Brain microvascular endothelial cell (primary cell): ENCODE data around the gene GPR161.

Experiments
- DNase-seq: peaks from one replicate; pipeline ENCODE4 v3.0.0-alpha.2; 2020
- H3K27ac ChIP-seq: fragments of 250-450 bp; sonication (Bioruptor Pico); 2 replicates; pipeline ENCODE4 v1.5.1; 2020; ENCODE audit warnings: mild to moderate bottlenecking, moderate library complexity
- H3K27me3 ChIP-seq: fragments of 250-450 bp; sonication (Bioruptor Pico); replicated peaks from 2 replicates; pipeline ENCODE4 v1.5.1; 2020; ENCODE audit warnings: mild to moderate bottlenecking
- H3K36me3 ChIP-seq: fragments of 250-450 bp; sonication (Bioruptor Pico); replicated peaks from 2 replicates; pipeline ENCODE4 v1.5.1; 2020; ENCODE audit warnings: mild to moderate bottlenecking
- H3K4me3 ChIP-seq: 2 replicates; pipeline ENCODE4 v1.5.1; 2011; ENCODE audit warnings: low read depth, mild to moderate bottlenecking, control low read depth, low read length, moderate library complexity
- CTCF ChIP-seq: IDR thresholded peaks from 2 replicates; pipeline ENCODE4 v1.5.1; 2011; ENCODE audit warnings: low read depth, mild to moderate bottlenecking, moderate library complexity, low read length, control low read depth, inconsistent platforms; ENCODE audit errors: missing control alignments
- in situ Hi-C: cut with HindIII; loops from 2 replicates; pipeline ENCODE4 v1.10.0; 2017; ENCODE audit warnings: low sequenced_read_pairs, low pct_ligation_motif_present

GPR161 gene

GRCh38 chr1:168135921-168136708 lies 615 bp downstream of the GPR161 start:
- no peak for TF ChIP-seq CTCF
- no peak for DNase-seq
- Histone ChIP-seq H3K27ac (no peak overlapping the region), H3K27me3 (no peaks in the 10 kb centered on the region), H3K4me3 (peak overlapping the region; percentile 76), H3K36me3 (no peaks in the 10 kb centered on the region)
- in situ Hi-C loops: no loop called here

DNA sequence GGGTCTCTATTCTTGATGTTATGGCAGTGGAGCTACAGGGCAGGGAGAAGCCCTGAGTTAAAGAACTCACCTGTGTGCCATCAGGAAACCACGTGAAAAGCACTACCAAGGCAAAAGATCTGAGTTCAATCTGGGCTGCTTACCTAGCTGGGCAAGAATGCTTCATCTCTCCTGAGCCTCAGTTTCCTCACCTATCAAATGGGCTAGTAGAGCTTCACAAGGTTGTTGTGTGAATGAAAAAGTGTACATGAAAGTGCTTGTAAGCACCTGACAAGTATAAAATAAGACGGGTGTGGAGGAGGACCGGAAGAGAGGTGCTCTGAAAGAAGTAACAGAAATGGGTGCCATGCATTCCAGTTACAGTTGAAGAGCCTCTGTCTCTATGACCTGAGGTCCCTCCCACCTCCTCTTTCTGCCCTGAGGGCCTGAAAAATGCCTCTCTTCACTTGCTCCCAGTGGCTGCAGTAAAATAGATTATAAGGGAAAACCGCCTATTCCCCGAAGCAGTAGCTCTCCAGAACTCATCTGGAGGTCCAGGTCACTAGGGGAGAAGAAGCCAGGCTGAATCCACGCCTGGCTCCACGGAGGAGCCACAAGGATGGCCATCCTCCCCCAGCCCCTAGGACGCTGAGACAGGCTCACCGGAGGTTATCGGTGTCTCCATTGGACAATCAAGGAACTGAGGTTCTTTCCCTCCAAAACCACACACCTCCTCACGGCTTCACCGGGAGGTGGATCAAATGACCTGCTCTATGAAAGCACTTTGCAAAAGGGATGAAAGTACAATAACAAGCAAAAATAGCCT lies 1.4 kb downstream of the GPR161 start:
- H3K27me3 ChIP-seq: no peaks in the 10 kb centered on the region
- no peaks in the 10 kb centered on the region for H3K36me3 ChIP-seq
- in situ Hi-C loops: no loop called here
- no peak for TF ChIP-seq CTCF
- H3K4me3 ChIP-seq: peak overlapping the region; percentile 76
- no peak overlapping the region for H3K27ac ChIP-seq
- DNase-seq: no peak

DNA sequence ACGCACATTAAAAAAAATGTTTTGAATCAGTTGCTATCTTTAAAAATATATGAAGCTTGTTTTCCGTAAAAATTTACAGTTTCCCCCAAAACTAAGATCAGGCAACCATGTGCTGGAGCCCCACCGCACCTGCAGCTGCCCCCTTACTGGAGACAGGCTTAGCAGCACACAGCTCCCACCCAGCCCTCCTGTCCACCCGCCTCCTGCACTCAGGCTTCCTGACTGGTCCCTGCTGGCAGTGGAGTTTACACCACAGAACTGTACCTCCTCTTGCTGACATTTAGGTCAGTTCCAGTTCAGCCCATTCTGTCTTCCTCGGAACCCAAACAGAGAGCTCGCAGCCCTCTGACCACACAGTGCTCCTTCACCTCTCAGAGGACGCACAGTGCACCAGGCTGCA lies 2.1 kb downstream of the GPR161 start:
- no peak for DNase-seq
- in situ Hi-C loops: no loop called here
- Histone ChIP-seq H3K4me3 (no peak overlapping the region), H3K27ac (no peak overlapping the region), H3K27me3 (no peaks in the 10 kb centered on the region), H3K36me3 (no peaks in the 10 kb centered on the region)
- TF ChIP-seq CTCF: no peak

DNA sequence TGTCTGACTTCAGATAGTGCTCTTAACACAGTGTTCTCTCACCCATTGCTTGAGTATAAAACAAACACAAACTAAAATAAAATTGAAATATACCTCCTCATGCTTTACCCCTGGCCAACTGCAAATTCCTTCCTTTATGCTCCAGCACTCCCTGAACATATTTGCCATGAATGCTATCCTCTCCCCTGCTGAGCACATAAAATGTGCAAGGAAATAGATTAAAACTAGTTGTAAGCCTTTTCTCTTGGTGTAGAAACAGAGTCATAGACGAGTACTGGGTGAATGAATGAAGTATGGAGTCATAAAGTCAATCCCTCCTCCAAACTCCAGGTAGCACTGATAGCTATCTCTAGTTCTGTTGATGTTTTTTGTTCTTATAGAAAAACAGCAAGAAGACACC lies 2.6 kb downstream of the GPR161 start:
- Histone ChIP-seq H3K4me3 (no peak overlapping the region), H3K27me3 (no peaks in the 10 kb centered on the region), H3K27ac (no peak overlapping the region), H3K36me3 (no peaks in the 10 kb centered on the region)
- no peak for TF ChIP-seq CTCF
- DNase-seq: no peak
- in situ Hi-C loops: no loop called here

DNA sequence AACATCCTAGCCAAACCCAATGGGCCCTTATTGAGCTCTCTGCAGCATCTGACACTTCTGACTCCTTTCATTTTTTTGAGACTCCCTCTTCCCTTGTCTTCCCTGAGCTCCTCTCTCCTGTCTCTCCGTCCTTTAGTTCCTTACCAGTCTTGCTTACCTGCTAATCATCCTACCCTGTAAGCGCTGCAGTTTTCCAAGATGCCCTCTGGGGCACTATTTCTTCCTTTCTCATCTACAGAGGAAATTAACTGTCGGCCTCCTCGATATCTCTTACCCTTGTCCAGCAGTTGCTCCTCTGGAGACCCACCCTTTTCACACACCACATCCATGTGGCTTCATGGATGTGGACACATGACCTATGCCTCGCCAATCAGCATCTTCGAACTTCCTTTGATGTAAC lies 6.8 kb downstream of the GPR161 start:
- no peak overlapping the region for H3K4me3 ChIP-seq
- no peak for TF ChIP-seq CTCF
- H3K27me3 ChIP-seq: no peaks in the 10 kb centered on the region
- DNase-seq: no peak
- no peaks in the 10 kb centered on the region for H3K36me3 ChIP-seq
- in situ Hi-C loops: no loop called here
- no peak overlapping the region for H3K27ac ChIP-seq
